GM21367 (cell line): ENCODE measurements around the gene UBTD2.
A peak's percentile ranks its signal among the peaks of the same experiment; 100 is the strongest.
"Not testable (repeated sequence)": the region's sequence is repeated elsewhere in the genome, so short reads cannot be mapped to it uniquely, and the experiment has no call there.

Experiments
- ATAC-seq: cut with Tn5 transposase; IDR thresholded peaks from one replicate; pipeline ENCODE4 v1.9.1; 2021; ENCODE audit not compliant: unreplicated experiment

UBTD2 gene

GRCh38 chr5:172283020-172283861 is at the start of gene UBTD2:
Gene UBTD2 (minus strand): TSS chr5:172283764. CDS start chr5:172283665, 99 bp downstream.
- peak; percentile 81 for ATAC-seq

GRCh38 chr5:172326901-172327300 is 43.3 kb upstream of the UBTD2 start:
- not testable (repeated sequence) for ATAC-seq

- ATAC-seq: no peak
Measured at GRCh38 chr5:172325452-172325851, 41.9 kb upstream of the UBTD2 start.

GRCh38 chr5:172322028-172322965 is 38.7 kb upstream of the UBTD2 start:
- ATAC-seq: peak; percentile 60

- ATAC-seq: no peak
Measured at GRCh38 chr5:172321593-172321992, 38.0 kb upstream of the UBTD2 start.

- ATAC-seq: no peak
Measured at GRCh38 chr5:172319708-172320441, 36.3 kb upstream of the UBTD2 start.

GRCh38 chr5:172315587-172316493 is 32.3 kb upstream of the UBTD2 start:
- peak; percentile 34 for ATAC-seq

DNA sequence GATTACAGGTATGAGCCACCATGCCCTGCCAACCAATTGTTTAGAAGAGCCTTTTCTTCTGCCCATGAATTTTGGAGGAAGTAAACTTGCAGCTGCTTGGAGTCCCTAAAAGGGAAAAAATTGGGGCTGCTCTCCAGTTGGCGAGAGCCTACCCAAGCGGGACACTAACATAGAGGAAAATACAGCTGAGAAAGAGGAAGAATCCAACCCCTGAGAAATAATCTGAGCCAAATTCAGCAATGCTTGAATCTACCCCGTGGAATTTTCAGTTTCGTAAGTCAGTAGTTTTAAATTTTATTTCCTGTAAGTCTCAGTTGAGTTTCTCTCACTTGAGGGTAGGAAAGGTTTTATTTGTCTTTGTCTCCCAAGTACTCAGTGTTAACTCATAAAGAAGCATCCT is 30.4 kb upstream of the UBTD2 start:
- ATAC-seq: no peak

DNA sequence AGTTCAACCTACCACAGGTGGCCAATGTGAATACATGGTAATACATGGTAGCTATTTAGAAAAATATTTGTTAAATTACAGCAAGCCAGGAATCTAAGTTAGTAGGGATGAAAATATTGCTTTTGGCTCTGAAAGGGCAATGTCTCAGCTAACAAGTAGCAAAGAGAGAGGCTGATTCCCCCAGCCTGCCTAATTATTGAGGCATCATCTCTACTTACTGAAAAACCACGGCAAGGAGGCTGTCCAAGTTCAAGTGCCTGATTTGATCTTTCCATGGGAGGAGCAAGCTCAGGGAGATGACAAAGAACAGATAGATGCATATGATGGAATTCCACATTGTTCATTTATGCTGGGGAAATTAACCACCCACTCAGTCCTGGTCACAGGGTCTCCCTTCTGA is 28.7 kb upstream of the UBTD2 start:
- no peak for ATAC-seq

GRCh38 chr5:172311605-172312004 is 28.0 kb upstream of the UBTD2 start:
- ATAC-seq: no peak

- ATAC-seq: no peak
Measured at GRCh38 chr5:172311026-172311425, 27.5 kb upstream of the UBTD2 start.

DNA sequence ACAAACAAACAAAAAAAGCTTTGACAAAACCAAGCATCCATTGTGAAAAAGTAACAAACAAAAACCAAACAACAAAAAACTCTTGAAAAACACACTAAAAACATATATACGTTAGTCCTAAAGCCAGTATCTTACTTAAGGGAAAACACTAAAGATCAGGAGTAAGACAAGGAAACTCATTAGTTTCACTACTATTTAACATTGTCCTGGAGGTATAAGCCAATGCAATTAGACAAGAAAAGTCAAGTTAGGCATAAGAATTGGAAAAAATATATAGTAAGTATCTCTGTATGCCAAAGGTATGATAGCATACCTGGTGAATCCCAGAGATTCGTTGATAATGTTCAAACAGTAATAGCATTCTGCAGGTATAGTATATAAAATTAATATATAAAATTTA is 21.8 kb upstream of the UBTD2 start:
- no peak for ATAC-seq

DNA sequence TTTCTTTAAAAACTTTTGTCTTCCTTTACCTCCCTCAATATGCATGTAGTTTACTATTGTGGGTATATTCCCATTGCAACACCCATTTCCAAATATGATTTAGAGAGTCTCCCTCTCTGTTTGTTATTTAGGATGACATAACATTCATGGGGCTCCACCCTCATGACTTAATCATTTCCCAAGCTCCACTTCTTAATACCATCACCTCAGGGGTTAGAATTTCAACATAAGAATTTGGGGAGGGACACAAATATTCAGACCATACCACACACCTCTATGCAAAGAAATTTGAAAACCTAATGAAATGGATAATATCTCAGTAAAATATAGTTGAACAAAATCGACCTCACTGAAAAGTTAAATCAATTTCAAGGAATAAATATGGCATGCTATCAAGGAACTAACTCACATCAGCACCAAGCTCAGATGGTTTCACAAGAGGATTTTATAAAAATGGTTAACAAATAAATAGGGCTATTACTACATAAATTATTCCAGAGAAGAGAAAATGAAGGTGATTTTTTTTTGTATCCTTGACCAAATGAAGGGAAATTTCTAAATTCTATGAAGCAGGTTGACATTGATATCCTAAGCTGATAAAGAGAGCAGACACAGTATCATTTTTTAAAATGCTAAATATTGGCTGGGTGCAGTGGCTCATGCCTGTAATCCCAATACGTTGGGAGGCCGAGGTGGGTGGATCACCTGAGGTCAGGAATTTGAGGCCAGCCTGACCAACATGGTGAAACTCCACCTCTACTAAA is 20.2 kb upstream of the UBTD2 start:
- no peak for ATAC-seq

GRCh38 chr5:172303162-172303561 is 19.6 kb upstream of the UBTD2 start:
- no peak for ATAC-seq

DNA sequence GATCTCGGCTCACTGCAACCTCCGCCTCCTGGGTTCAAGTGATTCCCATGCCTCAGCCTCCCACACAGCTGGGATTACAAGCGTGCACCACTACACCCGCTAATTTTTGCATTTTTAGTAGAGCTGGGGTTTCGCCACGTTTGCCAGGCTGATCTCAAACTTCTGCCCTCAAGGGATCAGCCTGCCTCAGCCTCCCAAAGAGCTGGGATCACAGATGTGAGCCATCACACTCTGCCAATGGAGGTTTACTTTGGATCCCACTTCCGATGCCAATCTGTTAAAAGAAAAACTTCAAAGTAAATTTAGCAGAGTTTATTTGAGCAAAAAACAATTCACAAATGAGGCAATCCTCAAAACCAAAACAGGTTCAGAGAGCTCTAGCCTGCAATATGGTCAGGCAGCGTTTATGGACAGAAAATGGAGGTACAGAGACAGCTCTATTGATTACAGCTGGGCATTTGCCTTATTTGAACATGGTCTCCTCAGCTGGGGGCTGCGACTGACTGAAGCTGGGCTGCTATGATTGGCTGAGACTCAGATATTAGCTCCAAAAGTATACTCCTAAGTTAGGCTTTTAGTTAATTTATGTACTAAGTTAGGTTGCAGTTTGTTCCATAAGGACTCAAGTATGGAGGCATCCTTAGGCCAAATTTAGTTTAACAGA is 18.6 kb upstream of the UBTD2 start:
- ATAC-seq: no peak

DNA sequence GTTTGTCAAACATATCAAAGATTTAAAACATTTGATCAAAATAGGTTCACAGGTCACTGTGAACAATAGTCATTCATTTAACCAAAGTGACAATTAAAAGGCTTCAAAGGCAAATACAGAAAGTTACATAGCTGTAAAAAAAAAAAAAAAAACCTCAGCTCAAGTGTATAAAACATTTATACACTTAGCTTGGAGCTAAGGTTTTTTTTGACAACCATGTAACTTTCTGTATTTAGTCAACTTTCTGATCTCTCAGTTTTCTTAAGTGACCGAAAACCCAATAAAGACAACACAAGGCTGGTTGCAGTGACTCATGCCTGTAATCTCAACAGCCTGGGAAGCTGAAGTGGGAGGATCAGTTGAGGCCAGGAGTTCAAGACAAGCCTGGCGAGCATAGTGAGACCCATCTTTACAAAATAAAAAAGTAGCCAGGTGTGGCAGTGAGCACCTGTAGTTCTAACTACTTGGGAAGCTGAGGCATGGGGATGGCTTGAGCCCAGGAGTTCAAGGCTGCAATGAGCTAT is 16.4 kb upstream of the UBTD2 start:
- ATAC-seq: no peak

DNA sequence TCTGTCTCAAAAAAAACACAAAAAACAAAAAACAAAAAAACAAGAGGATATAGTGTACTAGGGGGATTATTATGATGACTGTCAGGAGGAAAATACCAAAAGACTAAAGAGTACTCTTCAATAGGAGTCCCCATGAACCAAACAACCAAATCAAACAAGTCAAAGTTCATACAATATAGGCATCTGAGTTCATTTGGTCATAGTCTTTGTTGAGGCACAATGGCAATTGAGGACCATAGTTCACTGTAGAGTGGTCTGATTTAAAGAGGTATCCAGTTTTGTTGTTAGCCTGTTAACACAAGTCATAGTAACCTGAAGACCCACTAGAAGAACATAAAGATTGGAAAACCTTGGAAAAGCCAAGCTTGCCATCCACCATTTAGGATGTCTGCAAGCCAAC is 11.3 kb upstream of the UBTD2 start:
- ATAC-seq: no peak

- ATAC-seq: no peak
Measured at GRCh38 chr5:172293745-172294342, 10.3 kb upstream of the UBTD2 start.
